CD4-positive, alpha-beta T cell treated with Interleukin-6 at 100 ng/mL for 8 hours (primary cell): ENCODE results near the gene RABGAP1L.
"Not testable (repeated sequence)": the region's sequence is repeated elsewhere in the genome, so short reads cannot be mapped to it uniquely, and the experiment has no call there.

Experiments
- DNase-seq: peaks from one replicate; pipeline ENCODE4 v3.0.0-alpha.2; 2020; ENCODE audit warnings: mixed read lengths, low spot score

RABGAP1L gene

GRCh38 chr1:175044591-175044990, 885.3 kb downstream of the RABGAP1L start:
- not testable (repeated sequence) for DNase-seq
